NK-92 treated with Interleukin-12 subunit alpha and Interleukin-12 subunit beta, amount 100 ng/mL, for 24 hours (cell line): ENCODE measurements around the gene KHDC4.
"Not testable (repeated sequence)": the region's sequence is repeated elsewhere in the genome, so short reads cannot be mapped to it uniquely, and the experiment has no call there.

ENCODE experiments used
- DNase-seq: peaks from one replicate; lab custom pipeline; 2025; lab: John Stamatoyannopoulos, UW

KHDC4 gene

GRCh38 chr1:155940993-155941844, 7.0 kb upstream of the KHDC4 start, which contains the start of gene RXFP4:
TSS of gene RXFP4 (plus strand) at chr1:155941638. CDS start at chr1:155941710, 72 bp downstream.
- no peak for DNase-seq

GRCh38 chr1:155940482-155940992, 6.3 kb upstream of the KHDC4 start:
- DNase-seq, result no peak

- DNase-seq, result no peak
Observed at GRCh38 chr1:155938220-155938627, 4.0 kb upstream of the KHDC4 start.

- DNase-seq, result no peak
Observed at GRCh38 chr1:155934936-155935590, 850 bp upstream of the KHDC4 start.

GRCh38 chr1:155933591-155934096, 569 bp downstream of the KHDC4 start:
- DNase-seq, result no peak

GRCh38 chr1:155932487-155932886, 1.7 kb downstream of the KHDC4 start:
- no peak for DNase-seq

GRCh38 chr1:155932081-155932480, 2.1 kb downstream of the KHDC4 start:
- no peak for DNase-seq

GRCh38 chr1:155931332-155932038, 2.7 kb downstream of the KHDC4 start:
- DNase-seq, result no peak

GRCh38 chr1:155930725-155931124, 3.5 kb downstream of the KHDC4 start:
- DNase-seq, result not testable (repeated sequence)

GRCh38 chr1:155929057-155929456, 5.2 kb downstream of the KHDC4 start:
- no peak for DNase-seq

- DNase-seq, result no peak
Observed at GRCh38 chr1:155925506-155925905, 8.7 kb downstream of the KHDC4 start.

- no peak for DNase-seq
Observed at GRCh38 chr1:155920717-155921116, 13.5 kb downstream of the KHDC4 start.

GRCh38 chr1:155919801-155920200, 14.4 kb downstream of the KHDC4 start:
- no peak for DNase-seq

GRCh38 chr1:155918660-155919059, 15.6 kb downstream of the KHDC4 start:
- no peak for DNase-seq

GRCh38 chr1:155913969-155914757, 20.1 kb downstream of the KHDC4 start:
- no peak for DNase-seq

- DNase-seq, result no peak
Observed at GRCh38 chr1:155912056-155912536, 22.1 kb downstream of the KHDC4 start.

GRCh38 chr1:155911156-155912055, 22.8 kb downstream of the KHDC4 start, which contains the start of gene RIT1:
TSS of gene RIT1 (minus strand) at chr1:155911349. CDS start at chr1:155910761, 588 bp downstream.
- peak; percentile 67 for DNase-seq

GRCh38 chr1:155910621-155911121, 23.5 kb downstream of the KHDC4 start:
- no peak for DNase-seq

- no peak for DNase-seq
Observed at GRCh38 chr1:155909894-155910293, 24.3 kb downstream of the KHDC4 start.

- no peak for DNase-seq
Observed at GRCh38 chr1:155904261-155904660, 30.0 kb downstream of the KHDC4 start.
